AG04449 (cell line): ENCODE data around the gene PRDM11.

Source experiments
- CTCF ChIA-PET: fragments of 350-600 bp; formaldehyde crosslinking; extraction: SDS; loops from one replicate; lab custom pipeline; 2021; ENCODE audit warnings: antibody characterized with exemption; lab: Yijun Ruan, JAX
- POLR2A ChIA-PET: fragments of 400-600, 350-600 bp; formaldehyde crosslinking; extraction: SDS; loops from one replicate; lab custom pipeline; 2020; ENCODE audit warnings: antibody characterized with exemption, inconsistent platforms; lab: Yijun Ruan, JAX
- DNase-seq: peaks from one replicate; pipeline ENCODE4 v3.0.0-alpha.2; 2010; ENCODE audit warnings: low read depth, low spot score
- H3K4me3 ChIP-seq: 2 replicates; pipeline ENCODE4 v1.5.1; 2011; ENCODE audit warnings: low read depth, mild to moderate bottlenecking, control low read depth, low read length
- TF ChIP-seq, protein P1 (sequence below): IDR thresholded peaks from one replicate; pipeline ENCODE4 v1.5.1; 2011; ENCODE audit warnings: mild to moderate bottlenecking, moderate library complexity, low read length, control low read depth, inconsistent platforms; ENCODE audit not compliant: insufficient read depth; ENCODE audit errors: missing control alignments

PRDM11 gene

GRCh38 chr11:45173064-45173463 lies 26.6 kb downstream of the PRDM11 start:
- TF ChIP-seq, protein P1, sequence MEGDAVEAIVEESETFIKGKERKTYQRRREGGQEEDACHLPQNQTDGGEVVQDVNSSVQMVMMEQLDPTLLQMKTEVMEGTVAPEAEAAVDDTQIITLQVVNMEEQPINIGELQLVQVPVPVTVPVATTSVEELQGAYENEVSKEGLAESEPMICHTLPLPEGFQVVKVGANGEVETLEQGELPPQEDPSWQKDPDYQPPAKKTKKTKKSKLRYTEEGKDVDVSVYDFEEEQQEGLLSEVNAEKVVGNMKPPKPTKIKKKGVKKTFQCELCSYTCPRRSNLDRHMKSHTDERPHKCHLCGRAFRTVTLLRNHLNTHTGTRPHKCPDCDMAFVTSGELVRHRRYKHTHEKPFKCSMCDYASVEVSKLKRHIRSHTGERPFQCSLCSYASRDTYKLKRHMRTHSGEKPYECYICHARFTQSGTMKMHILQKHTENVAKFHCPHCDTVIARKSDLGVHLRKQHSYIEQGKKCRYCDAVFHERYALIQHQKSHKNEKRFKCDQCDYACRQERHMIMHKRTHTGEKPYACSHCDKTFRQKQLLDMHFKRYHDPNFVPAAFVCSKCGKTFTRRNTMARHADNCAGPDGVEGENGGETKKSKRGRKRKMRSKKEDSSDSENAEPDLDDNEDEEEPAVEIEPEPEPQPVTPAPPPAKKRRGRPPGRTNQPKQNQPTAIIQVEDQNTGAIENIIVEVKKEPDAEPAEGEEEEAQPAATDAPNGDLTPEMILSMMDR: no peak
- no peak for DNase-seq
- ChIA-PET CTCF (interaction anchor here (1.0 kb wide), 1 partner anchor 14 kb away, joined by 3 read pairs; no protein-coding TSS in a partner anchor), POLR2A (interaction anchor here (0.7 kb wide), 1 partner anchor 12 kb away, joined by 4 read pairs; no protein-coding TSS in a partner anchor)
- no peak overlapping the region for H3K4me3 ChIP-seq

- TF ChIP-seq, protein P1: no peak
- no peak overlapping the region for H3K4me3 ChIP-seq
- CTCF ChIA-PET: interaction anchor here (1.0 kb wide), 1 partner anchor 15 kb away, joined by 3 read pairs; no protein-coding TSS in a partner anchor
- POLR2A ChIA-PET: no interaction called here
- DNase-seq: no peak
These were observed 27.9 kb downstream of the PRDM11 start for GRCh38 chr11:45174168-45174835.

- TF ChIP-seq, protein P1: no peak
- POLR2A ChIA-PET: no interaction called here
- CTCF ChIA-PET: no interaction called here
- no peak for DNase-seq
- H3K4me3 ChIP-seq: no peak overlapping the region
These were observed 28.5 kb downstream of the PRDM11 start for GRCh38 chr11:45174963-45175362.

GRCh38 chr11:45176996-45177395 lies 30.6 kb downstream of the PRDM11 start:
- no peak overlapping the region for H3K4me3 ChIP-seq
- POLR2A ChIA-PET: no interaction called here
- CTCF ChIA-PET: no interaction called here
- no peak for DNase-seq
- TF ChIP-seq, protein P1: no peak

DNA sequence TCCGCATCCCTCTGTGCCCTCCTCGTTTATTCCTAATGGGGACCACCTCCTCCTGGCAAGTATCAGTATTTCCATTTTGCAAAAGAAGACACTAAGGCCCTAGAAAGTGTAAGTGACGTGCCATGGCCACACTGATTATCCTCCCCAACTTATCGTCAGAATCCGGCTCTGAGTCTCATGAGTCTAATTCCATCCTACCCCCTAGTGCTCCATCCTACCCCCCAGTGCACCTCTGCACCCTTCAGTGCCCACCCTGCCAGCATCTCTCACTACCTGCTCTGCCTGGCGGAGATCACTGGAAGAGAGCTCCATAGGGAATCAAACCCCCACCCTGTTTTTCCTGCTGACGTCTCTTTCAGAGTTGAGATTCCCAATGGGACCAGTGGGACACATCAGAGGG lies 31.8 kb downstream of the PRDM11 start:
- ChIA-PET CTCF (no interaction called here), POLR2A (no interaction called here)
- TF ChIP-seq, protein P1: no peak
- H3K4me3 ChIP-seq: no peak overlapping the region
- DNase-seq: no peak

GRCh38 chr11:45178890-45179671 lies 32.6 kb downstream of the PRDM11 start:
- ChIA-PET CTCF (no interaction called here), POLR2A (no interaction called here)
- TF ChIP-seq, protein P1: no peak
- H3K4me3 ChIP-seq: no peak overlapping the region
- peak; percentile 26 for DNase-seq
